Measurements from ENCODE around the gene LDLRAD4.

LDLRAD4 gene

DNA sequence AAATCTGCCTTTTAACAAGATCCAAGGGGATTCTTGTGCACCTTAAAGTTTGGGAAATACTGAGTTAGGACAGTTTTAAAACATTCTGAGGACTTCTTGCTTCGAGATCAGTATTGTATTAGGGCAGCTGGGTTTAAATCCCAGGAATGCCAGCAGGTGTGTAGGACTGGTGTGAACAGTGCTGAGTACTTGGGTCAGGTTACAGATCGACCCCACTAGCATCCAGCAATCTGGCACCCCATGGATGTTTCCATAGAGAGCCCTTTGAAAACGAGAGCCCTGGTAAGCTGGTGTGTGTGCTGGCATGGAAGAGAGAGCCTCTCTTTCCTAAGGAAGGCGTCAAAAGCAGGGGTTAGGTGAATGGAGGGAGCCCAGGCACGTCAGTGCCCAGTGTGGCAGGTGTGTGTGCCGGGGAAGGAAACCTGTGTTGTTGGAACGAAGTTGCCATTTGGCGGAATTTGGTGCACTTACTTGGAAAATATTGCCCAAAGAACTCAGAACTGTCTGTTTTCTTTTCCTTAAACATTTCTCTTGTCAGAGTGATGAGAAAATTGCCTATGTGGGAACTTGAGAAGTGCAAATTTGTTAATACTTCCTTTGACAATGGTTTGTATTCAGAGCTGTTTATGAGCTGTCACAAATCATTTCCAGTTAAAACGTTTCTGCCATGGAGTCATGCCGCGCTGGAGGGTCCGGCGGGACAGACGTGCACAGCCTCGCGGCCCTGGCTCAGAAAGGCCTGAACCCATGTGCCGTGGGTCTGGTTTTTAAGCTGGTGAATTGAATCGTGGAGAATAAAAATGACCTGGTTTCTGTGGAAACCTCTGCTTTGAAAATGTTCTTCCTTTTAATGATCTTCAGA is 38.1 kb downstream of the LDLRAD4 start:
- H3K9ac ChIP-seq (ENCODE audit: low read length), result no peak overlapping the region
- no peaks in the 10 kb centered on the region for H3K79me2 ChIP-seq (ENCODE audit: insufficient read depth, low read length)
- no peaks in the 10 kb centered on the region for H3K36me3 ChIP-seq (ENCODE audit: low read length)
- H3K27me3 ChIP-seq (ENCODE audit: low read length), result no peaks in the 10 kb centered on the region
- H3K9me3 ChIP-seq (ENCODE audit: insufficient read depth, low read length), result no peaks in the 10 kb centered on the region
- no peaks in the 10 kb centered on the region for H3K9me2 ChIP-seq (replicated peaks; ENCODE audit: insufficient read depth, low read length)
- H3K4me3 ChIP-seq (ENCODE audit: insufficient read depth, low read length, poor library complexity, severe bottlenecking), result no peak overlapping the region
- no peak overlapping the region for H3K4me2 ChIP-seq (ENCODE audit: low read depth, low read length, poor library complexity, severe bottlenecking)
- H2AFZ ChIP-seq (ENCODE audit: low read depth, low read length, severe bottlenecking), result no peak overlapping the region
- no peaks in the 10 kb centered on the region for H4K20me1 ChIP-seq (ENCODE audit: low read depth, low read length)
- no peaks in the 10 kb centered on the region for H3F3A ChIP-seq (ENCODE audit: insufficient read depth)
- no peak overlapping the region for H3K27ac ChIP-seq (ENCODE audit: low read depth, low read length)
- TF ChIP-seq, protein P1, sequence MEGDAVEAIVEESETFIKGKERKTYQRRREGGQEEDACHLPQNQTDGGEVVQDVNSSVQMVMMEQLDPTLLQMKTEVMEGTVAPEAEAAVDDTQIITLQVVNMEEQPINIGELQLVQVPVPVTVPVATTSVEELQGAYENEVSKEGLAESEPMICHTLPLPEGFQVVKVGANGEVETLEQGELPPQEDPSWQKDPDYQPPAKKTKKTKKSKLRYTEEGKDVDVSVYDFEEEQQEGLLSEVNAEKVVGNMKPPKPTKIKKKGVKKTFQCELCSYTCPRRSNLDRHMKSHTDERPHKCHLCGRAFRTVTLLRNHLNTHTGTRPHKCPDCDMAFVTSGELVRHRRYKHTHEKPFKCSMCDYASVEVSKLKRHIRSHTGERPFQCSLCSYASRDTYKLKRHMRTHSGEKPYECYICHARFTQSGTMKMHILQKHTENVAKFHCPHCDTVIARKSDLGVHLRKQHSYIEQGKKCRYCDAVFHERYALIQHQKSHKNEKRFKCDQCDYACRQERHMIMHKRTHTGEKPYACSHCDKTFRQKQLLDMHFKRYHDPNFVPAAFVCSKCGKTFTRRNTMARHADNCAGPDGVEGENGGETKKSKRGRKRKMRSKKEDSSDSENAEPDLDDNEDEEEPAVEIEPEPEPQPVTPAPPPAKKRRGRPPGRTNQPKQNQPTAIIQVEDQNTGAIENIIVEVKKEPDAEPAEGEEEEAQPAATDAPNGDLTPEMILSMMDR (IDR thresholded peaks at IDR 0.05; ENCODE audit: insufficient read depth, low read length, poor library complexity, severe bottlenecking), result no peak
- TF ChIP-seq EZH2phosphoT487 (conservative IDR thresholded peaks at IDR 0.05; ENCODE audit: low read length), result no peak

DNA sequence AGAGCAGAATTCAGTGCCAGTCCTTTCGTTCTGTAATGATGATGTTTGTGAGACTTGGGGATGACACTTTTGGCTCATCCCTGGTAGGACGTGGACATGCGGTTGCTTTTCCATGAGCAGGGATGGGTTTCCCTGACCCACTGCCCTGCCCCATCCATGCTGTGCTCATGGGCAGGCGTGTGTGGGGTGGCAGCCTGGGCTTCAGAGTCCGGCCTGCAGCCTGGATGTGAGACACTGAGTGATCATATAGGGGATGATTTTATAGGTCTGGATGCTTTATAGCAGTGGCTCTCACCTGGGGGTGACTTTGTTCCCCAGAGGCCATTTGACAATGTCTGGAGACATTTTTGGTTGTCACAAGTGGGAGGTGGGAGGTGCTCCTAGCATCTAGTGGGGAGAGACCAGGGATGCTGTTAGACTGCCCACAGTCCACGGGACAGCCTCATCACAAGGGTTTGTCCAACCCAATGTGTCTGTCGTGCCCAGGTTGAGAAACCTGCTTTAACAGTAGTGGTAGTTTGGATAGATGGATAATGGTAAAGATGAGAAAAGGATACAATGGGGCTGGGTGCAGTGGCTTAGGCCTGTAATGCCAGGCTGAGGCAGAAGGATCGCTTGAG is 38.9 kb downstream of the LDLRAD4 start:
- H3K79me2 ChIP-seq (ENCODE audit: insufficient read depth, low read length), result no peaks in the 10 kb centered on the region
- H3K9me3 ChIP-seq (ENCODE audit: insufficient read depth, low read length), result no peaks in the 10 kb centered on the region
- no peaks in the 10 kb centered on the region for H3K27me3 ChIP-seq (ENCODE audit: low read length)
- no peak overlapping the region for H2AFZ ChIP-seq (ENCODE audit: low read depth, low read length, severe bottlenecking)
- H4K20me1 ChIP-seq (ENCODE audit: low read depth, low read length), result no peaks in the 10 kb centered on the region
- no peak overlapping the region for H3K27ac ChIP-seq (ENCODE audit: low read depth, low read length)
- no peak overlapping the region for H3K4me3 ChIP-seq (ENCODE audit: insufficient read depth, low read length, poor library complexity, severe bottlenecking)
- H3K4me2 ChIP-seq (ENCODE audit: low read depth, low read length, poor library complexity, severe bottlenecking), result no peak overlapping the region
- no peaks in the 10 kb centered on the region for H3K36me3 ChIP-seq (ENCODE audit: low read length)
- no peak for TF ChIP-seq EZH2phosphoT487 (conservative IDR thresholded peaks at IDR 0.05; ENCODE audit: low read length)
- TF ChIP-seq, protein P1 (IDR thresholded peaks at IDR 0.05; ENCODE audit: insufficient read depth, low read length, poor library complexity, severe bottlenecking), result no peak
- H3K9me2 ChIP-seq (replicated peaks; ENCODE audit: insufficient read depth, low read length), result no peaks in the 10 kb centered on the region
- H3K9ac ChIP-seq (ENCODE audit: low read length), result no peak overlapping the region
- no peaks in the 10 kb centered on the region for H3F3A ChIP-seq (ENCODE audit: insufficient read depth)

GRCh38 chr18:13258921-13259320 is 40.4 kb downstream of the LDLRAD4 start:
- no peak for TF ChIP-seq EZH2phosphoT487 (conservative IDR thresholded peaks at IDR 0.05; ENCODE audit: low read length)
- TF ChIP-seq, protein P1 (IDR thresholded peaks at IDR 0.05; ENCODE audit: insufficient read depth, low read length, poor library complexity, severe bottlenecking), result no peak
- H4K20me1 ChIP-seq (ENCODE audit: low read depth, low read length), result no peaks in the 10 kb centered on the region
- H3K9me2 ChIP-seq (replicated peaks; ENCODE audit: insufficient read depth, low read length), result no peaks in the 10 kb centered on the region
- no peak overlapping the region for H3K9ac ChIP-seq (ENCODE audit: low read length)
- H3K4me2 ChIP-seq (ENCODE audit: low read depth, low read length, poor library complexity, severe bottlenecking), result no peak overlapping the region
- no peaks in the 10 kb centered on the region for H3K79me2 ChIP-seq (ENCODE audit: insufficient read depth, low read length)
- no peaks in the 10 kb centered on the region for H3K36me3 ChIP-seq (ENCODE audit: low read length)
- H2AFZ ChIP-seq (ENCODE audit: low read depth, low read length, severe bottlenecking), result no peak overlapping the region
- H3K27me3 ChIP-seq (ENCODE audit: low read length), result no peaks in the 10 kb centered on the region
- no peaks in the 10 kb centered on the region for H3F3A ChIP-seq (ENCODE audit: insufficient read depth)
- no peaks in the 10 kb centered on the region for H3K9me3 ChIP-seq (ENCODE audit: insufficient read depth, low read length)
- no peak overlapping the region for H3K27ac ChIP-seq (ENCODE audit: low read depth, low read length)
- no peak overlapping the region for H3K4me3 ChIP-seq (ENCODE audit: insufficient read depth, low read length, poor library complexity, severe bottlenecking)

Data from SU-DHL-6 (cell line).